DND-41 (cell line): ENCODE results near the gene MCL1.

Source experiments
- EZH2 ChIP-seq: IDR thresholded peaks from 3 replicates; pipeline ENCODE4 v1.6.1; 2012; ENCODE audit warnings: borderline replicate concordance, low read depth, mild to moderate bottlenecking, moderate library complexity, low read length, inconsistent platforms; ENCODE audit not compliant: severe bottlenecking
- TF ChIP-seq, protein P1 (sequence below): IDR thresholded peaks from 2 replicates; pipeline ENCODE4 v1.5.1; 2012; ENCODE audit warnings: borderline replicate concordance, low read length, moderate library complexity, mild to moderate bottlenecking; ENCODE audit not compliant: poor library complexity, severe bottlenecking; ENCODE audit errors: extremely low read depth

DNA sequence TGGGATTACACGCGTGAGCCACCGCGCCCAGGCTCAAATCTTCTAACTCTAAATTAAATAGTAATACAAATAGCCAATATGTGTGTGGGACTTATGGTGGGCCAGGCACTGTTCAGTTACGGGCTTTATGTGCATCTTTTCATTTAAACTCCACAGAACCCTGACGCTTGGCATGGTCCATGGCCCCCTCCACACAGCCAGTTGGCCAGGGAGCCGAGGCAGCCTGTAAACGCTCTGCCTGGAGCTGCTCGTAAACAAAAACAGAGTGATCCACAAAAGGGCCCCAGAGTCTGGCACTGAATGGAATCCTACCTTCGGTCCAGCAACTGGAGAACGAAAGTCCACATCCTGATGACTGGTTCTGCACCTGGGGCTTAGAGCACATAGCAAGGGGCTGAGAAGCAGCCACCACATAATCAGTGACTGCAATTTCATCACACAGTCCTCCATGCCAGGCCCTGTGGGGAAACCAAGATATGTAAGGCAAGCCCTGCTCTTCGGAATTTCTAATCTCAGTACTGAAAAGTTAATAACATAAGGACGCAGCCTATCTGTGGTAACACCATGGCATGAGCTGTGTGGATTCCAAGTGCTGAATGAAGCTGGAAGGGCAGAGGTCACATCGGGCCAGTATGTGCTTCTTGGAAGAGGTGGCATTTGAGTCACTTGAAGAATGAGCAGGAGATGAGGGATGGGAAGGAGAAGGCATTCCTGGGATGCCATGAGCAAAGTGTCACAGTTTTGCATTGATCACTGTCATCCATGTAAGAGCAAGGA lies 43.7 kb downstream of the MCL1 start:
- TF ChIP-seq, protein P1, sequence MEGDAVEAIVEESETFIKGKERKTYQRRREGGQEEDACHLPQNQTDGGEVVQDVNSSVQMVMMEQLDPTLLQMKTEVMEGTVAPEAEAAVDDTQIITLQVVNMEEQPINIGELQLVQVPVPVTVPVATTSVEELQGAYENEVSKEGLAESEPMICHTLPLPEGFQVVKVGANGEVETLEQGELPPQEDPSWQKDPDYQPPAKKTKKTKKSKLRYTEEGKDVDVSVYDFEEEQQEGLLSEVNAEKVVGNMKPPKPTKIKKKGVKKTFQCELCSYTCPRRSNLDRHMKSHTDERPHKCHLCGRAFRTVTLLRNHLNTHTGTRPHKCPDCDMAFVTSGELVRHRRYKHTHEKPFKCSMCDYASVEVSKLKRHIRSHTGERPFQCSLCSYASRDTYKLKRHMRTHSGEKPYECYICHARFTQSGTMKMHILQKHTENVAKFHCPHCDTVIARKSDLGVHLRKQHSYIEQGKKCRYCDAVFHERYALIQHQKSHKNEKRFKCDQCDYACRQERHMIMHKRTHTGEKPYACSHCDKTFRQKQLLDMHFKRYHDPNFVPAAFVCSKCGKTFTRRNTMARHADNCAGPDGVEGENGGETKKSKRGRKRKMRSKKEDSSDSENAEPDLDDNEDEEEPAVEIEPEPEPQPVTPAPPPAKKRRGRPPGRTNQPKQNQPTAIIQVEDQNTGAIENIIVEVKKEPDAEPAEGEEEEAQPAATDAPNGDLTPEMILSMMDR: no peak
- no peak for TF ChIP-seq EZH2
